GM12865 (cell line): Measurements from ENCODE around the gene PTH1R.
A peak's percentile ranks its signal among the peaks of the same experiment; 100 is the strongest.

Source experiments
- DNase-seq: peaks from one replicate; pipeline ENCODE4 v3.0.0; 2010; ENCODE audit warnings: low read depth
- H3K4me3 ChIP-seq: 2 replicates; pipeline ENCODE4 v1.5.1; 2011; ENCODE audit warnings: mild to moderate bottlenecking, low read depth, low read length, control low read depth
- TF ChIP-seq, protein P1 (sequence below): IDR thresholded peaks from 2 replicates; pipeline ENCODE4 v1.5.1; 2011; ENCODE audit warnings: low read length, control low read depth, low read depth, inconsistent platforms; ENCODE audit not compliant: insufficient read depth; ENCODE audit errors: missing control alignments

Gene PTH1R

DNA sequence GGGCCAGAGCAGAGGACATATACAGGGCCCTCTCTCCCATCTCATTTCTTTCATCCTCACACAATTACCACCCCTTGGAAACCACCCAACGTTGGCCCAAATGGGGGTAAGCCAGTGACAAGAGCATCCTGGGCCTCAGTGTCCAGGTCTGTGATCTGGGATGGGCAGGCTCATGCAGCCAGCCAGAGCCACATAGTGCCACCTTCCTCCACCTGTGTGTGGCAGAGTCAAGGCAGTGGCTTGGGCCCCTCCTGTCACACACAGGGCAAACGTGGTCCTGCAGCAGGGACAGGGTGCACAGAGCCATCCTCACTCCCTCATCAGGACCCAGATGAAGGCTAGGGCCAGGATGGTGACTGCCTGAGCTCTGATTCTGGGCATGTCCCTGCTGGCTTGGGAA lies 12.0 kb upstream of the PTH1R start:
- TF ChIP-seq, protein P1, sequence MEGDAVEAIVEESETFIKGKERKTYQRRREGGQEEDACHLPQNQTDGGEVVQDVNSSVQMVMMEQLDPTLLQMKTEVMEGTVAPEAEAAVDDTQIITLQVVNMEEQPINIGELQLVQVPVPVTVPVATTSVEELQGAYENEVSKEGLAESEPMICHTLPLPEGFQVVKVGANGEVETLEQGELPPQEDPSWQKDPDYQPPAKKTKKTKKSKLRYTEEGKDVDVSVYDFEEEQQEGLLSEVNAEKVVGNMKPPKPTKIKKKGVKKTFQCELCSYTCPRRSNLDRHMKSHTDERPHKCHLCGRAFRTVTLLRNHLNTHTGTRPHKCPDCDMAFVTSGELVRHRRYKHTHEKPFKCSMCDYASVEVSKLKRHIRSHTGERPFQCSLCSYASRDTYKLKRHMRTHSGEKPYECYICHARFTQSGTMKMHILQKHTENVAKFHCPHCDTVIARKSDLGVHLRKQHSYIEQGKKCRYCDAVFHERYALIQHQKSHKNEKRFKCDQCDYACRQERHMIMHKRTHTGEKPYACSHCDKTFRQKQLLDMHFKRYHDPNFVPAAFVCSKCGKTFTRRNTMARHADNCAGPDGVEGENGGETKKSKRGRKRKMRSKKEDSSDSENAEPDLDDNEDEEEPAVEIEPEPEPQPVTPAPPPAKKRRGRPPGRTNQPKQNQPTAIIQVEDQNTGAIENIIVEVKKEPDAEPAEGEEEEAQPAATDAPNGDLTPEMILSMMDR = no peak
- H3K4me3 ChIP-seq = no peak overlapping the region
- no peak for DNase-seq

DNA sequence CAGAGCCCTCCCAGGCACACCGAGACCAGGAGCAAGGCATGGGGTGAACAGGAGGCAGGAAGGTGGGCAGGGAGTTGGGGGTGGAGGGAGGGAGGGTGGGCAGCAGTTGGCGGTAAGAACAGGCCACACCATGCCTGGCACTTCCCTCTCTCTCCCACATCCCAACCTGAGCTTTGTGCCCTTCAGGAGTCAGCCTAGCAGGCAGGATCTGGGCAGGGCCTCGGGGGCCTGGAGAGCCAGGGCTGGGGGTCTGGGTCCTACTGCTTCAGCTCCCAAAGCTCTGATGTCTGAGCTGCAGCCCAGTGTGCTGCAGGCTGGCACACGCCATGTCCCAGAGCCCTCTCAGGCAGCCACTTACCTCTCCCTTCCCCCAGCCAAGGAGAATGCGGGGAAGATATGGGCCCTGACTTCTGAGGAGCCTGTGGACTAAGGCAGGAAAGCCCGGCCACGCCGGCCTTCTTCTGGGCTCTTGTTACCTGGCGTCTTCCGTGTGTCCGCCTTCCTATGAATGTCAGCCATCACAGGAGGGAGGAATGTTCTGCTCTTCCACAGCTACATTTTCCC lies 11.4 kb upstream of the PTH1R start:
- no peak overlapping the region for H3K4me3 ChIP-seq
- no peak for DNase-seq
- TF ChIP-seq, protein P1 = no peak

DNA sequence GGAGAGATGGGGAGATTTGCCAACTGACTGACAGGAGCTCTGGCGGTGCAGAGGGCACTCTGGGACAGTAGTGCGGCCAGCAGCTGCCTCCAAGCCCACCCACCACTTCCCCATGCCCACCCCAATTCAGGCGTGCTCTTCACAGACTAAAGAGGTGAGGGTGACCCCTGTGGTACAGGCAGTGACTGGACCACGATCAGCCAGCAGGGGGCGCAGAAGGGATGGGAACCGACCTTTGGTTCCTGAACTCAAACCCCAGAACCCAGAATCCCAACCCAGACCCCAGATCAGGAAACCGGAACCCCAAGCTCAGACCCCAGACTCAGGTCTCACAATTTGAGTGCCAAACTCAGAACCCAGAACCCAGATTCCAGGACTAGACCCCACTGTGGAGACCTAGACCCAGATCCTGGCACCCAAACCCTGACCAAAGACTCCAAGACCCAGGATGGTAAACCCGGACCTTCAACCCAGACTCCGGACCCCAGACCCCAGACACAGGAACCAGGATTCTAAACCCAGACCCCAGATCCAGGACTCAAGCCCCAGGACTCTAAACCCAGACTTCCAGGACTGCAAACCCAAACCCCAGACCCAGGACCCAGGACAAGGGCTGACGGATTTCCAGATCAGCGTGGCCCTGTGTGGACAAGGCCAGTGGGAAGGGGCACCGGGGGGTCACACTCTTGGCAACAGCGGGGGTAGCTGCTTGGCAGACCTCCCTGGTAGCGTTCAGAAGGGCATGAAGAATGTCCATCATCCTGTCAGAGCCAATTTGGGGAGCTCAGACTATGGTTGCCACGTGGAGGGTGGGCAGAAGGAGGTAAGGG lies 10.6 kb upstream of the PTH1R start:
- no peak overlapping the region for H3K4me3 ChIP-seq
- TF ChIP-seq, protein P1 = peak; percentile 96
- peak; percentile 60 for DNase-seq

DNA sequence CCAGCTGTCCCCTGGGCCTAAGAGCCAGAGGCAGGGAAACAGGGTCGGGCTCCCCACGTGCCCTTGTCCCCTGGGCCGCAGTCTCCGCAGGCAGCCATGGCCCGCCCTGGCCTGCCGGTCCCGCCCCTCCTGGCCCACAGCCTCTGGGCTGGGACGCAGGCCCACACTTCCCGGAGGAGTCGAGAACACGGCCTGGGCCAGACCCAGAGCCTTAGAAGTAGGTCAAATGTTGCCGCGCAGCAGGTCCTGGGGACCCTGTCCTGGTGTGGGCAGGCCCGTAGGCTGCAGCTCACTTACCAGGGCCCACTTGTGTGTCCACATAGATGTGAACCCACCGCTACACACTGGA lies 10.0 kb upstream of the PTH1R start:
- H3K4me3 ChIP-seq = no peak overlapping the region
- TF ChIP-seq, protein P1 = no peak
- DNase-seq = no peak

DNA sequence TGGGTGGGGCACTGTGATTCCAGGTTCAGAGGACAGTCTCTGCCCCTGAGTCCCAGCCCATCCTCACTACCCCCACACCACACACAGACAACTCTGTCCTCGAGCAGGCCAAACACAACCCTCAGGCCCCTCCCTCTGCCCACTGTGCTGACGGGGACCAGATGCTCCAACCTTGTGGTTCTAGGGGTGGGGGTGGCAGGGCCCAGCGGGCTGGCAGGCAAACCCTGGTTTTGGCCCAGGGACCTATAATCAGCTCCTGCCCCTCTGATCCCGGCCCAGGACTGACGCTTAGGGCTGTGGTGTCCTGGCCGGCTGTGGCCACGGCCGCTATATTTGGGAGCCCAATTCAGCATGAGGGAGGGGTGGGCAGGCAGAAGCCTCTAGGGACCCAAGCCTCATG lies 9.2 kb upstream of the PTH1R start:
- no peak overlapping the region for H3K4me3 ChIP-seq
- TF ChIP-seq, protein P1 = no peak
- no peak for DNase-seq

DNA sequence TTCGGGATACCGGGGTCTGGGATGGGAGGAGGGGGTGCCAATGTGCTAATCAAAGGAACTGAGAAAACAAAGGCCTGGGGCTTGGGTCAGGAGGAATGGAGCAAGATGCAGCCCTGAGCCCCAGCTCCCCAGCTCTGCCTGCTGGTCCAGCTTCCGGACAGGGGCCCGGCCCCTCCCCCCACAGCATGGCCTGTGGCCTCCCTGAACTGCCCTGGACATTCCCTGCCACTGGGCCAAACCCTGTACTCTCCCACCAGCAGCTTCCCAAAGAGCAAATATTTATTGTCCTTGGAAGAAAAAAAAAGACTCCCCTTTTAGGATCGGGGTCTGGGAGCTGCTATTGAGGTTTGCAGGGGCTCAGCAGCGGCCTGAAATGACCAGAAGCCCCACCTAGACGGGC lies 8.6 kb upstream of the PTH1R start:
- TF ChIP-seq, protein P1 = no peak
- no peak overlapping the region for H3K4me3 ChIP-seq
- DNase-seq = no peak
